ENCODE data around the gene S100A4.

DNA sequence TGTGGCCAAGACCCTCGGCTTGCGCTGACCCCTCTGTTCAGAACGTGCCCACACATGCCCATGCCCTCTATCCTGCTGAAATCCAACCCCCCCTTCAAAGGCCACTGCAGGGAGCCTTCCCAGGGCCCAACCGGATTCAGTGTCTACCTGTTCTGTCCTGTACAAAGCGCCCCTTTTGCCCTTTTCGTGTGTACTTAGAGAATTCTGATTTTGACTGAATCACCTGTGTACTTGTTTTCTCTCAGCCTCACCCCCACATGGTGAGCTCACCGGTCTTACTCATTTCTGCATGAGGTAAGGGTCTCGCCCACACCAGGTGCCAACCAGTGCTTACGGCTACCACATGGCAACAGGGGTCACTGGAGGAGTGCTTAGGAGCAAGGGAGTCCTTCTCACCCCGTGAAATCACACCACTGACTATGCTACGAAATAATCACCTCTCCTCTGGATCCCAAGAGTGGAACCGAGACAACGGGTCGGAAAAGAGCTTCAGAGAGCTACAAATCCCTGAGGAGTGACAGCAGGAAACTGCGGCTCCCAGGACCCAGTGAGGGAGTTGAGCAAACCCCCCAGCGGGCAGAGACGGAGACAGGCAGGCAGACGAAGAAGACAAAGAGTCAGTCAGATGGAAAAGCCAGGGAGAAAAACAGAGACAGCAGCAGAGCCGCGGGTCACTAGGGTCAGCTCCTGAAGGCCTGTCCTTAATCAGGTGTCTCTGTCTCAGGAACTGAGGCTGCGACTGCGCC, 22.2 kb upstream of the S100A4 start:
- TF ChIP-seq, protein P1, sequence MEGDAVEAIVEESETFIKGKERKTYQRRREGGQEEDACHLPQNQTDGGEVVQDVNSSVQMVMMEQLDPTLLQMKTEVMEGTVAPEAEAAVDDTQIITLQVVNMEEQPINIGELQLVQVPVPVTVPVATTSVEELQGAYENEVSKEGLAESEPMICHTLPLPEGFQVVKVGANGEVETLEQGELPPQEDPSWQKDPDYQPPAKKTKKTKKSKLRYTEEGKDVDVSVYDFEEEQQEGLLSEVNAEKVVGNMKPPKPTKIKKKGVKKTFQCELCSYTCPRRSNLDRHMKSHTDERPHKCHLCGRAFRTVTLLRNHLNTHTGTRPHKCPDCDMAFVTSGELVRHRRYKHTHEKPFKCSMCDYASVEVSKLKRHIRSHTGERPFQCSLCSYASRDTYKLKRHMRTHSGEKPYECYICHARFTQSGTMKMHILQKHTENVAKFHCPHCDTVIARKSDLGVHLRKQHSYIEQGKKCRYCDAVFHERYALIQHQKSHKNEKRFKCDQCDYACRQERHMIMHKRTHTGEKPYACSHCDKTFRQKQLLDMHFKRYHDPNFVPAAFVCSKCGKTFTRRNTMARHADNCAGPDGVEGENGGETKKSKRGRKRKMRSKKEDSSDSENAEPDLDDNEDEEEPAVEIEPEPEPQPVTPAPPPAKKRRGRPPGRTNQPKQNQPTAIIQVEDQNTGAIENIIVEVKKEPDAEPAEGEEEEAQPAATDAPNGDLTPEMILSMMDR (IDR thresholded peaks at IDR 0.05; ENCODE audit: insufficient read depth, low read depth, low read length) = no peak
- TF ChIP-seq EZH2 (IDR thresholded peaks at IDR 0.05; ENCODE audit: insufficient read depth, low read length) = no peak

Data from astrocyte (in vitro differentiated cells and primary cell).